Measurements from ENCODE around the gene NAIF1.

Gene NAIF1

DNA sequence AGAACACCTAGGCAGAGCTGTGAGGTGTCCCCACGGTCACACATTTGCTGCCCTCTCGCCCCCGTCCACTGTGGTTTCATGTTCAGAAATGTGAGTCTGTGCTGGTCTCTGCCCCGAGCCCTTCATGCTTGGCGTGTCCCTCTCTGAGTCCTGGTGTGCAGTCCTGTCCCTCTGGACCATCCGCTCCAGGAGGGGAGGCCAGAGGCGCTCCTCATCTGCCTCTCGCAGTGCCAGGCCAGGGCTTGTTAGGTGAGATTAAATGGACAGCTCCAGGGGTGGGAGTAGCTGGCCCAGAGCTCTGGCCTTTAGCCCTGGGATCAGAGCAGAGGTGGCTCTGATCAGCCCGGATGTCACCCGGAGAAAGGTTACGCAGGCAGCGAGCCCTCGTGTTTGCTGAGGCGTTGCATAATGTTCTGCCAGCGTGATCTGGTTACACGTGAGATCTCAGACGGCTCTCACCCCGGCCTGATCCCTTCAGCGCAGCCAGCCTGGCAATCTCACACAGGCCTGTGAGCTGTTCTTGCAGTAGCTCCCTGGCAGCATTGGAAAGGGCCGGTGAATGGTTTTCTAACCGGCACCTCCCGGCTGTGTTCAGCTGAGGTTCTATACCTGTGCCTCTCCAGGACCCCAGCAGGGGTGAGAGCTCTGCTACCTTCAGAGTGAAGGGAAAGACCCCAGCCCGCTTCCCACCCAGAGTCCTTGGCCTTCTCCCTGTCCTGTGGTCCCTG, 35.9 kb upstream of the NAIF1 start:
- no peak for DNase-seq

DNA sequence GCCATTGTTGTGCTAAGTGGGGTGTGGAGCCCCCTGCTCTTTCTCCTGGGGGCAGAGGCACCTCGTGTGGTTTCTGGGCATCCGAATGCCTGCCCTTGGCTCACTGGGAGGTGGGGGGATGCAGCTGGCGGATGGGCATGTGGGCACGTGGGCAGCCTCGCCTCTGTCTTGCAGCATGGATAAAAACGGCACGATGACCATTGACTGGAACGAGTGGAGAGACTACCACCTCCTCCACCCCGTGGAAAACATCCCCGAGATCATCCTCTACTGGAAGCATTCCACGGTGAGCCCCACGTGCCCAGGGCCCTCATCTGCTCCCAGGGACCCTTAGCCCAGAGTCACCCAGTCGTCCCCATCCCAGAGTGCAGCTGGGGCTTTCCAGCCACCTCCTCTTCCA, 35.1 kb upstream of the NAIF1 start:
- DNase-seq: no peak

GRCh38 chr9:128101690-128102089, 34.6 kb upstream of the NAIF1 start:
- no peak for DNase-seq

DNA sequence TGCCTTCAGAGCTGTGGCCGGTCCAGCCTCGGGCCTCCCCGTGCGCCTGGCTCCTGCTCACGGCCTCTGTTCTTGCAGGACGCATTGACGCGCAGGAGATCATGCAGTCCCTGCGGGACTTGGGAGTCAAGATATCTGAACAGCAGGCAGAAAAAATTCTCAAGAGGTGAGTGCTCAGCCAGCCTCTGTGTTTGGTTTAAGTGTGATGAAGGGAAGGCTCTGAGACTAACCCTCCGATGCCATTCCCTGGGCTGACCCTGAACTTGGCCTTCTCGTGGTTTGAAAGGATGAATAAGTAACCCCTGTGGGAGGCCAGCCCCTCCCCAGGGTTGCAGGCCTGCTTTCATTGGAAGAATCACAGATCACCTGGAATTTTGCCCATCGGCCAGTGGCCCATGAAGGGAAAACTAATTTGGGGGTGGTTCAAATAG, 34.1 kb upstream of the NAIF1 start:
- no peak for DNase-seq

- DNase-seq: no peak
Observed at GRCh38 chr9:128100581-128100980, 33.5 kb upstream of the NAIF1 start.

DNA sequence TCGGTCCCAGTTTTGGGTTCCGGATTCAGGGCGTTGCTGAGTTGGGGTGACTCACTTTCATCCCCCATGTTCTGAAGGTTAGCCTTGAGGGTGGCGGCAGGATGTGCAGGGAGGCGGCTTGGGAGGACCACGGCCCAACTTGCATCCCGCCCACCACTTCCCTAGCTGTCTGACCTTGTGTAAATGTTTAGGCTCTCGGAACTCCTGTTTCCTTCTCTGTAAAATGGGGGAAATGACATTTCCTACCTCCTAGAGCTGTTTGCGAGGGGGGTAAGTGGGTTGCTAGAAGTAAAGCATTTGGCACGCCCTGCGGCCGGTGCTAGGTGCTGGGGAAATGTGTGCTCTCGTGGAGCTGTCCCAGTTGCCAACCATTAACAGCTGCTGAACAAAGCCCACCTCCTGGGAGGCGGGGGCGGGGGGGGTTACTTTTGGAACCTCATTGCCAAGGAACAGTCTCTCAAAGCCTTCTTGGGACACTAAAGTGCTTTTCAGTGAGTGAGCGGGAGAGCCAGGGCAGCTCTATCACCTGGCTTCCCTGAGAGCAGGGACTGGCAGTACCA, 32.9 kb upstream of the NAIF1 start:
- peak in 10 of 51 donors; percentile 22 to 51 (median 28) for DNase-seq

DNA sequence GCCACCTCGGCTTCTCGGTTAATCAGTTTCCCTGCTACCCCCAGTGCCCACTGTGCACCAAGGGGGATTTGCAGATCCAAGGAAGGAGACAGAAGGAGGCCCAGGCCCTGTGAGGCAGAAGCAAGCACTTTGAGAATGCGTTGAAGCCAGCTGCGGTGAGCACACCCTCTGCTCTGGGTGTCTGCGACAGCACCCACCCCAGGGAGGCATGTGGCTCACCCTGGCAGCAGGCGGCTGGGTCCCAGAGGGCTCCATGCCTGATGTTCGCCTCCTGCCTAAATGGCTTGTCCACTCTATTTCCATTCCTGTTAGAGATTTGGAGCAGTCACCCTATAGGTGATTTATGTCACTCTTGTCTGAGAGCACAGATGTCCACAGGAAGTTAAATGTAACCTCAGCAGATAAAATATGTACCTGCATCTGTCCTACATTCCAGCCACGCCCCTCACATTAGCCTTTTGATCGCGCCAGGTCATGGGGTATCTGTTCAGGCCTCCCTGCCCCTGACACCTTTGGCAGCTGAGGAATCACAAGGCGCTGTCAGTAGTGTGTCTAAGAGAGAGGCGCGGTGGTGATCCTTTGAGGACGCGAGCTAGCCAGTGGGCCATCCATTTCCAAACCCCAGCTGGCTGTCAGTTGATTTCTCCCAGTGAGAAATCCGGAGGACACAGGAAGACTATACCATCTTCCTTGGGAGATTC, 32.3 kb upstream of the NAIF1 start:
- no peak for DNase-seq

GRCh38 chr9:128098297-128099230, 31.4 kb upstream of the NAIF1 start:
- DNase-seq: peak in 47 of 51 donors; percentile 23 to 92 (median 79)

GRCh38 chr9:128097543-128098296, 30.6 kb upstream of the NAIF1 start:
- no peak for DNase-seq

- DNase-seq: peak in 1 of 51 donors; percentile 15
Observed at GRCh38 chr9:128096616-128097536, 29.8 kb upstream of the NAIF1 start.

DNA sequence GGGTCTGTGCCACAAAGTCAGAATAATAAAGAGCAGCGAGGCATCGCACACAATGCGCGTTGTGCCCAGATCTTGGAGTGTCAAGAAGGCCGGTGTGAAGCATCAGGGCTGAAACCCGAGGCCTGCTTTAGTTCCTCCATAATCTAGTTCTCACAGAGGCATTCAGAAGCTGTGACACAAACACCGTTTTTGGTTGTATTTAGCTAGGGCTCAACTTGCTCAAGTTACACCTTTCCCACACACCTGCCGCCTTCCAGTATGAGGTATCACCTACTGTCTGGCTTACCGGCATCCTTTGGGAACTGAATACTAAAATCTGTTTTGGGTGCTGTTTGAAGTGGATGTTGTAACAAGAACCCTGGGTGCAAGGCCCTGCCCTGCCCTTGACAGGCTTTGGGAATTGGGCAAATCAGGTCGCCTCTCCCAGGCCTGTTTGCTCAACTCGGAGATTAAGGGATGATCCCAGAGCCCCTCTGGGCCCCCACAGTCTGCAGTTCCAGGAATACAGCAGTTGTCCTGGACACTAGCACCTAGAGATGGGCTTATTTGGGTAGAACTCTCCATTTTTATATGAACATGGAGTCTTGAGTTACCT, 27.9 kb upstream of the NAIF1 start:
- DNase-seq: no peak

DNA sequence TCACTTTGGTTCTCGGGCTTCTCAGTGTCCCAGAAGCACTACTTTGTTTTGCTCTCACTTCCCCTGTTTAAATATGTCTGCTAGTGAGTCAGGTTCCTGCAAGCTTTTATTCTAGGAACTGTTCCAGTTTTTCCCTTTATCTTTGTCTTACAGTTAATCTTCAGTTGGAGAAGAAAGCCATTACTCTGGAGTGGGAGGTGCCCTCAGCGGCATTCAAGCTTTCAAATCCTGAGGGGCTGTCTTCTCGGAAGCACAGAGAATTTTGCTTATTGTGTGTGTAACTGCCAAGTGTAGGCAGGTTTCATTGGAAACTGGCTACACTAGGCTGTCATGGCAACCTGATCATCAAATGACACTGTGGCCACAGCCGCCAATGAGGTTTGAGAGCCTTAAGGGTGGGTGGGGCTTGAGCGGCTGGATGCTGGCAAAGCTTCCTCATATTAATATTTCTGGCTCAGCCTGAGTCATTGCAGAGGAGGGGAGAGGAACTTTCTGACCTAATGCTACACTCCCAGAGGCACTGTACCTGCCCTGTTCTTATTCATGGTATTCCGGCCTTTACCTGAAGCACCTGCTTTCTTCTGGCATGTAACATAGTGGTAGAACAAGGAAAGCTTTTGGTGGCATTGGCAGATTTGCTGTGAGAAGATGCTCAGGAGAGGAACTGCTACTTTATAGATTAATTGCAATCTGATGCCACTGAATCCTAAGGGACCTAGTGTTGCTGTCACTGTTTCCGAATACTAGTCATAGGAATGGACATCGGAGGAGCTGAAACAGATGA, 27.2 kb upstream of the NAIF1 start:
- peak in 46 of 51 donors; percentile 38 to 89 (median 76) for DNase-seq

GRCh38 chr9:128093011-128093410, 25.9 kb upstream of the NAIF1 start:
- DNase-seq: no peak

DNA sequence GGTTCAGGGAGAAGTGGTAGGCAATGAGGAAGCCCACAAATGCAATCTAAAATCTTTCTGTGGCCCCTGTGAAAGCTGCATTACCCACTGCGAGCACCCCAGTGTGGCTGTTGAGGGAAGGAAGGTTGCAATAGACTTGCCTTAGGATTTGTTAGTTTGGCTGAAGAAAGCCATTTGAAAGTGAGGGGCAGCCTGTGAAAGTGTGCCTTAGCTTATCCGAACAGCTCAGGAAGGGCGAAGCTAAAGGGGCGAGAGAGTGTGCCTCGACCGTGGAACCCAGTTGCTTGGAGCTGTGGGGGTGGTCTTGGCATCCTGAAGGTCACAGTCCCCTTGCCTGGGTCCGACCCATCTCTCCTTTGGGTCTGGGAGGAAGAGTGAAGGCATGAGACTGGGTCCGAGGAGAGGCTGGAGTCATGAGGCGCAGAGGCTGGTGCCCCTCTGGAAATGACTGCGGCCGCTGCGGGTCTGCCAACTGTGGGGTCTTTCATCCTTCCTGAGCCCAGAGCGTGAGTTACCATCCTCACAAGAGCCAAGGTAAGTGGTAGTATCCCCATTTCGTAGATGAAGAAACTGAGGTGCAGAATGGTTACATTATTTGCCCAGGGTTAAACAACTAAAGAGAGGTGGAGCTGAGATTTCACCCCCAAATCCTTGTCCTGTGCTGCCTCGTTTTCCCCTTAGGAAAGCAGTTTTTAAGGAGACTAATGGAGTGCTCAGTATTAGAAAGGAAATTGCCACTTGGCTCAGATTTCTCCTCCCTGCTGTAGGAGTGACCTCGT, 25.3 kb upstream of the NAIF1 start:
- DNase-seq: no peak

DNA sequence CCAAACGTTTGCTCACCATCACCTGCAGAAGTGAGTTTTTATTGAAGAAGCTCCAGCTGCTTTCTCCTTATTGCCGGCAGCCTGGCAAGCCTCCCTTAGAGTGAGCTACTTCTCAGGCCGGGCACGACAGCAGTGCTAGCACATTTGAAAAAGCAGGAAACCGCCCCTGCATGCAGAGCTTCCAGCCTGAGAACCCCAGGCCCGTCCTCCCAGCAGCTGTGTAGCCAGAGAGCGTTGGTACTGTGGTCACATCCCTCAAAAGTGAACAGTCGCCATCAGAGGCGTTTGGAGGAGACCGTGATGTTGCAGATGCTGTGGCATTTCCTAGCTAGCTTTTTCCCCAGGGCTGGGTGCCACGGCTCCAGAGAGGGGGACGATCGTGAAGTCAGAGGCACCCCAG, 24.5 kb upstream of the NAIF1 start:
- DNase-seq: peak in 28 of 51 donors; percentile 21 to 83 (median 70)

GRCh38 chr9:128091144-128091543, 24.0 kb upstream of the NAIF1 start:
- peak in 48 of 51 donors; percentile 30 to 95 (median 78) for DNase-seq

GRCh38 chr9:128089299-128089698, 22.2 kb upstream of the NAIF1 start:
- no peak for DNase-seq

All from hypothalamus (tissue), 51 donors.